Measurements from ENCODE around the gene ACSF2.

The ACSF2 gene

DNA sequence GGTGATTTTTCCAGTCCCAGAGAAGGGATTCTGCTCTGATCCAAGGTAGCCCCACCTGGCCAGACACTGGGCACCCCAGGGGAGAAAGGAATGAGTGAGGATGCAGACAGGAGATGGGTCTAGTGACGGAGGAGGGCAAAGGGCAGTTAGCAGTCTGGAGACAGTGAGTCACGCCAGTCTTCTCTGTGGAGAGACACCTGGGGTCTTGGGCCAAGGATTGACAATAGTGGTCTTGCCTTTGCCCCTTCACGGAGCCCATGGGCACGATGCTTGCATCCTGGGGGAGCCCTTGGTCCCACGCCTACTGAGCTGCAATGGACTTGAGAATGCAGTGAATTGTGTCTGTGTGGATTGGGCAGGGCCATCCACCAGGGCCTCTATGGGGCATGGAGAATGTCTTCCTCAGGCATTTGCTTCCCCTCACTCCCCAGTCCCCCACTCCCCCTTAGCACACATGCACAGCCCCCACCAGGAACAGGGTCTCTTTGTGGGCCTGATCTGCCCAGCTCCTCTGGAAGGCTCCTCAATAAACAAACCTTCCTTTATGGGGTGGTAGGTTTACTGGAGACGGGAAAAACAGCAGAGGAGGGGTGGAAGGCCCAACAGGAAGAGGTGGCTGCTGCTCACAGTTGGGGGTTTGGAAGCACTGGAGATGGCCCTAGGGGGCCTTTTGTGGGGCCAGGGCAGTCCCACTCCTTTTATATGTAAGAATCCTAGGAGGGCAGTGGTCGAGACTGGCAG is 41.3 kb downstream of the ACSF2 start:
- peak overlapping the region; percentile 62 to 70 (median 63) for H3K4me3 Mint-ChIP-seq
- no peaks in the 10 kb centered on the region for H3K9me3 Mint-ChIP-seq
- no peak overlapping the region for H3K27ac Mint-ChIP-seq
- TF ChIP-seq CTCF (IDR thresholded peaks at IDR 0.05; ENCODE audit: unreplicated experiment in 3 of 3) = no peak
- H3K36me3 Mint-ChIP-seq (ENCODE audit: low read depth) = peaks cover 8% of the 10 kb centered on the region
- H3K27me3 Mint-ChIP-seq (ENCODE audit: low read depth) = peaks cover 52% of the 10 kb centered on the region
- H3K4me1 Mint-ChIP-seq = peaks cover 32% of the 10 kb centered on the region

DNA sequence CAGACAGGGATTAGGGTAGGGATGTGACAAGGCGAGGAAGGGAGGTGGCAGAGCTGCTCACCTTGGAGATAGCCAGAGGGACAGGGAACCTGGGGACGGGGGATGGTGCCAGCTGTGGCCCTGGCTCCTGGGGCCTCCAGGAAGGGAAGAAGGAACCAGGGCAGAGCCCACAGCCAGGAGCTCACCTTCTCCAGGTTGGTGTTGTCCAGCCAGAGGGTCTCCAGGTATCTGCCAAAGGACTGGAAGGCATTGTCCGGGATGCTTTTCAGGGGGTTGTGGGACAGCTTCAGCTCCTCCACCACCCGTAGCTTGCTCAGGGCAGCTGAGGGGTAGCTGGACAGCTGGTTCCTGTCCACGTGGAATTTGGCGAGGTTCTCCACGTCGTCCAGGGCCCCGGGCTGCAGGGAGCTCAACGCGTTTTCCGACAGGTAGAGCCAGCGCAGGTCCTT is 41.9 kb downstream of the ACSF2 start:
- no peak for TF ChIP-seq CTCF (IDR thresholded peaks at IDR 0.05; ENCODE audit: unreplicated experiment in 3 of 3)
- Mint-ChIP-seq H3K4me3 (peak overlapping the region; percentile 65 to 70 (median 66)), H3K36me3 (ENCODE audit: low read depth) (peaks cover 8% of the 10 kb centered on the region), H3K27ac (no peak overlapping the region), H3K9me3 (no peaks in the 10 kb centered on the region), H3K4me1 (peaks cover 38% of the 10 kb centered on the region), H3K27me3 (ENCODE audit: low read depth) (peaks cover 57% of the 10 kb centered on the region)

GRCh38 chr17:50468304-50469207 is 42.5 kb downstream of the ACSF2 start, which contains the start of gene CHAD:
CHAD (minus strand) TSS chr17:50468880; CDS start chr17:50468813, 67 bp downstream.
- Mint-ChIP-seq H3K27ac (no peak within 1 kb of the TSS), H3K27me3 (ENCODE audit: low read depth) (peaks cover 57% of the 10 kb centered on the region)

GRCh38 chr17:50469208-50469605 is 43.2 kb downstream of the ACSF2 start:
- Mint-ChIP-seq H3K9me3 (no peaks in the 10 kb centered on the region), H3K27me3 (ENCODE audit: low read depth) (peaks cover 57% of the 10 kb centered on the region), H3K27ac (no peak overlapping the region), H3K4me1 (peaks cover 47% of the 10 kb centered on the region), H3K36me3 (ENCODE audit: low read depth) (peaks cover 17% of the 10 kb centered on the region), H3K4me3 (peak overlapping the region in 2 of 3 experiments; percentile 32 to 34)
- no peak for TF ChIP-seq CTCF (IDR thresholded peaks at IDR 0.05; ENCODE audit: unreplicated experiment in 3 of 3)

More at GRCh38 chr17:50468304-50469207, 42.5 kb downstream of the ACSF2 start, which contains the start of gene CHAD:
- Mint-ChIP-seq H3K36me3 (ENCODE audit: low read depth) (peaks cover 15% of the 10 kb centered on the region), H3K9me3 (no peaks in the 10 kb centered on the region), H3K4me1 (peaks cover 44% of the 10 kb centered on the region), H3K4me3 (peak within 1 kb of the TSS; percentile 65 to 70 (median 66))
- no peak for TF ChIP-seq CTCF (IDR thresholded peaks at IDR 0.05; ENCODE audit: unreplicated experiment in 3 of 3)

GRCh38 chr17:50469671-50470305 is 43.8 kb downstream of the ACSF2 start:
- no peak for TF ChIP-seq CTCF (IDR thresholded peaks at IDR 0.05; ENCODE audit: unreplicated experiment in 3 of 3)
- H3K4me1 Mint-ChIP-seq = peaks cover 47% of the 10 kb centered on the region
- peak overlapping the region in 1 of 3 experiments; percentile 32 for H3K4me3 Mint-ChIP-seq
- H3K9me3 Mint-ChIP-seq = no peaks in the 10 kb centered on the region
- peaks cover 60% of the 10 kb centered on the region for H3K27me3 Mint-ChIP-seq (ENCODE audit: low read depth)
- H3K36me3 Mint-ChIP-seq (ENCODE audit: low read depth) = peaks cover 17% of the 10 kb centered on the region
- no peak overlapping the region for H3K27ac Mint-ChIP-seq
